Esophagus squamous epithelium (tissue), 5 donors: ENCODE results near the gene RNF225. TPM values are rescaled to one million over a fixed set of nuclear protein-coding genes. Genes with fewer than 3 reads are reported as not detected.
A peak's percentile ranks its signal among the peaks of the same experiment; 100 is the strongest.

Source experiments
- DNase-seq: peaks from one replicate; lab custom pipeline; 2025; lab: John Stamatoyannopoulos, UW
- H3K27ac ChIP-seq, 4 donors: fragments of 200-600 bp; sonication (generic); one replicate each; pipeline ENCODE4 v1.5.1; 2016 to 2019; ENCODE audit warnings: mild to moderate bottlenecking in 1 of 4
- H3K27me3 ChIP-seq, 4 donors: fragments of 200-600 bp; sonication (generic); 1 replicate in 3 of 4; 2 replicates in 1 of 4; pipeline versions ENCODE4 v1.5.1 to v1.6.0; 2017 to 2021; ENCODE audit warnings: antibody characterized with exemption in 1 of 4
- H3K36me3 ChIP-seq, 3 donors: fragments of 200-600 bp; sonication (generic); one replicate each; pipeline ENCODE4 v1.5.1; 2016 to 2019
- H3K4me1 ChIP-seq, 3 donors: fragments of 200-600 bp; sonication (generic); one replicate each; pipeline ENCODE4 v1.5.1; 2017 to 2019
- H3K4me3 ChIP-seq, 4 donors: fragments of 200-600 bp; sonication (generic); 1 replicate in 3 of 4; 2 replicates in 1 of 4; pipeline ENCODE4 v1.5.1; 2016 to 2019; ENCODE audit warnings: mild to moderate bottlenecking in 2 of 4, moderate library complexity in 1 of 4
- H3K9me3 ChIP-seq, 3 donors: fragments of 200-600 bp; sonication (generic); one replicate each; pipeline ENCODE4 v1.5.1; 2016 to 2019
- POLR2A ChIP-seq, 4 donors: fragments of 450-650 bp; IDR thresholded peaks; one replicate each; pipeline ENCODE4 v1.6.1; 2017; ENCODE audit warnings: antibody characterized with exemption in 4 of 4, mild to moderate bottlenecking in 4 of 4, moderate library complexity in 3 of 4
- WGBS, 2 donors: methylation state at CpG; one replicate each; pipeline ENCODE4 v1.1.5; 2018; 5-methylcytosine and 5-hydroxymethylcytosine counted together
- intact Hi-C: fragments of 100-400 bp; cut with DNase I; formaldehyde crosslinking; loops from one replicate; pipeline ENCODE4 v1.15.0; 2022
- total RNA-seq, 4 donors: library from RNA; depleted of rRNA; stranded (reverse); fragments of >200 nt; gene quantifications; one replicate each; pipeline ENCODE4 v1.1.0, GENCODE V29; 2016
- TF ChIP-seq, protein P1 (sequence below), 6 experiments: fragments of 450-650 bp in 4 of 6; fragments of 200-600 bp in 2 of 6; sonication (generic) in 2 of 6; IDR thresholded peaks; one replicate each; pipeline ENCODE4 v1.5.1; 2016 to 2019; ENCODE audit warnings: antibody characterized with exemption in 6 of 6, mild to moderate bottlenecking in 4 of 6, moderate library complexity in 4 of 6
- donor health status: DM: yes; HTN: yes; CAD: no.

Gene RNF225
- total RNA-seq, 4 donors from 2014 or later = 5.0 to 30.5 (median 15.7) TPM

DNA sequence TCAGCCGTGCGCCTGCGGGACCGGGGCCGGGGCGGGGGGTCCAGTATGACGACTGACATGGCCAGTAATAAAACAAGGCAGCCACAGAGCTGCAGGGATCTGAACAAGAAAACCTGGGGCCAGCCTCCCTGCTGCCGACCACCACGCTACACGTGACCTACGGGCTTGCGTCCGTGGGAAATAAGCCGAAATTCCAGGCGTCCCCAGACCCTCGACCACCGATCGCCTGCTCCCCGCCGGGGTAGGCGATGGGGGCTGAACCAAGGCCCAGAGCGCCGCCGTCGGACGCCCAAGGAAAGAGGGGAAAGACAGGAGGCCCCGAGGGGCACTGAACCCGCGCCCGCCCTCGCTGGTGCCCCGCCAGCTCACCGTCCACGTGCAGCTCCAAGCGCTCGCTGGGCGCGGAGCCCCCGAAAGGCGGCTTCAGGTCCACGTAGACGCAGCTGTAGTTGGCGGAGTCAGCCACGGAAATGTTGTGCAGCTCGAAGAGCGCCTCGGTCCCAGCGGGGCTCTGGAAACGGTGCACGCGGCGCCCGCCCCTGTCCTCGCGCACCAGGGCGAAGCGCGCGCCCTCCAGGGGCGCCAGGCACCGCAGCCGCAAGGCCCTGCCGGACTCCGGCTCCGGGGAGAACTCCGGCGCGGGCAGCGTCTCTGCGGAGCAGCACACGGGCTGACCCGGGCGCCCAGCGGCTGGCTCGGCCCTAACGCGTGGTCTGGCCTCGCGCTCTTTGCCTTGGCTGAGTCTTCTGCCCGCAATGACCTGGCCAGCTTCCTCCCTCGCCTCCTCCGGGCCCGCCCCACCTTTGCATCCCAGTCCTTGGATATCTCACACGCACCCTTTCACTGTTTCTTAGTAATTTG, 45.2 kb upstream of the RNF225 start:
- H3K4me1 ChIP-seq = peaks cover 9 to 52% (median 18%) of the 10 kb centered on the region in 3 donors
- peak overlapping the region in 1 of 4 donors; percentile 22 for H3K4me3 ChIP-seq
- no peak for DNase-seq
- peaks cover 0 to 6% (median 0%) of the 10 kb centered on the region in 3 donors for H3K36me3 ChIP-seq
- H3K9me3 ChIP-seq = no peaks in the 10 kb centered on the region
- WGBS, 2 donors = 52 to 73% methylated on average over 18 to 40 of the region's 84 CpGs
- no peak overlapping the region for H3K27ac ChIP-seq
- peaks cover 0 to 63% (median 0%) of the 10 kb centered on the region in 4 donors for H3K27me3 ChIP-seq
- TF ChIP-seq, protein P1, sequence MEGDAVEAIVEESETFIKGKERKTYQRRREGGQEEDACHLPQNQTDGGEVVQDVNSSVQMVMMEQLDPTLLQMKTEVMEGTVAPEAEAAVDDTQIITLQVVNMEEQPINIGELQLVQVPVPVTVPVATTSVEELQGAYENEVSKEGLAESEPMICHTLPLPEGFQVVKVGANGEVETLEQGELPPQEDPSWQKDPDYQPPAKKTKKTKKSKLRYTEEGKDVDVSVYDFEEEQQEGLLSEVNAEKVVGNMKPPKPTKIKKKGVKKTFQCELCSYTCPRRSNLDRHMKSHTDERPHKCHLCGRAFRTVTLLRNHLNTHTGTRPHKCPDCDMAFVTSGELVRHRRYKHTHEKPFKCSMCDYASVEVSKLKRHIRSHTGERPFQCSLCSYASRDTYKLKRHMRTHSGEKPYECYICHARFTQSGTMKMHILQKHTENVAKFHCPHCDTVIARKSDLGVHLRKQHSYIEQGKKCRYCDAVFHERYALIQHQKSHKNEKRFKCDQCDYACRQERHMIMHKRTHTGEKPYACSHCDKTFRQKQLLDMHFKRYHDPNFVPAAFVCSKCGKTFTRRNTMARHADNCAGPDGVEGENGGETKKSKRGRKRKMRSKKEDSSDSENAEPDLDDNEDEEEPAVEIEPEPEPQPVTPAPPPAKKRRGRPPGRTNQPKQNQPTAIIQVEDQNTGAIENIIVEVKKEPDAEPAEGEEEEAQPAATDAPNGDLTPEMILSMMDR (IDR thresholded peaks at IDR 0.05) = no peak
- TF ChIP-seq POLR2A (IDR thresholded peaks at IDR 0.05) = no peak
- intact Hi-C loops = no loop called here

DNA sequence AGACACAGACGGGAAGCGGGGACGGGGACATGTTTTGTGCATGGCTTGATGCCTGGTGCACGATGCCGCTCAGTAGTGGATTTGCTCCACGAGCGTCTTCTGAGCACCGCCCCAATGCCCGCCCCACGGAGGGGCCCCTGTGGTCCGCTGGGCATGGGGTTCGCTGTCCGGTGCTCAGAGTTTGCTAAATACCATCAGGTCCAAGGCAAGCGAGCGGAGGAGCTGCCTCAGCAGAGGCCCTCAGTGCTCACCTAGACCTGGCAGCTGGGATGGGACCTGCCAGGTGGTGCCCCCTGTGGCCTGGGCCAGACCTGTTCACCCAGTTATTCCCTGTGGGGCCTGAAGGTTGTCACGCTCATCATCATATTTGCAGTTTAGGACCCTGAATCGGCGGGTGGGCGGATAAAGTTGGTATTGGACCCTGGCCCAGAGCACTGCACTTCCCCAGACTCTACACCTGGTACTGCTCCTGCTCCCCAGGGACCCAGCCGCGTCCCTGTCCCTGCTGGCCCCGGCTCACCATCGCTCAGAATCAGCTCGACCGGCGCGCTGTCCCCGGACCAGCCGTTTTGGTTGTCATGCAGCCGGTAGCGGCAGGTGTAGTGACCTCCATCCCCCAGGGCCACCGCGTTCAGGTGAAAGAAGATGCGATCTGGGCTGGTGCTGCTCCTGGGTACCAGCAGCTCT, 44.4 kb upstream of the RNF225 start:
- TF ChIP-seq POLR2A (IDR thresholded peaks at IDR 0.05) = no peak
- TF ChIP-seq, protein P1 (IDR thresholded peaks at IDR 0.05) = no peak
- intact Hi-C loops = no loop called here
- DNase-seq = no peak
- Histone ChIP-seq H3K27me3 (peaks cover 0 to 63% (median 0%) of the 10 kb centered on the region in 4 donors), H3K4me3 (no peak overlapping the region), H3K27ac (no peak overlapping the region), H3K4me1 (peaks cover 9 to 55% (median 18%) of the 10 kb centered on the region in 3 donors), H3K9me3 (no peaks in the 10 kb centered on the region), H3K36me3 (peaks cover 0 to 6% (median 0%) of the 10 kb centered on the region in 3 donors)
- WGBS, 2 donors = 81 to 89% methylated on average over 14 to 25 of the region's 34 CpGs

DNA sequence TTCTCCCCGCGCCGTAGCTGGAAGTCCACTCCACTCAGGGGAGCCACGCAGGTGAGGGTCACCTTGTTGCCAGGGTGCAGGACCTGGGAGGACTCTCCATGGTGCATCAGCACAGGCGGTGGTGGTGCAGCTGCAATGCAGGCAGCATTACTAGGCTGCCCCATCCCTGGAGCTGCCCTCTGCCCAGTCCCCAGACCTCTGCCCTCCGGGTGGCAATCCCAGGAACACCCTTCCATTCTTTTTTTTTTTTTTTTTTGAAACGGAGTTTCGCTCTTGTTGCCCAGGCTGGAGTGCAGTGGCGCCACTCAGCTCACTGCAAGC, 43.9 kb upstream of the RNF225 start:
- Histone ChIP-seq H3K9me3 (peaks cover 0 to 2% (median 0%) of the 10 kb centered on the region in 3 donors), H3K4me3 (no peak overlapping the region), H3K27me3 (peaks cover 0 to 64% (median 0%) of the 10 kb centered on the region in 4 donors), H3K36me3 (peaks cover 0 to 6% (median 0%) of the 10 kb centered on the region in 3 donors), H3K27ac (no peak overlapping the region), H3K4me1 (peaks cover 9 to 55% (median 21%) of the 10 kb centered on the region in 3 donors)
- intact Hi-C loops = no loop called here
- DNase-seq = no peak
- TF ChIP-seq, protein P1 (IDR thresholded peaks at IDR 0.05) = no peak
- TF ChIP-seq POLR2A (IDR thresholded peaks at IDR 0.05) = no peak
- 80 to 89% methylated on average over 2 to 4 of the region's 9 CpGs for WGBS, 2 donors

DNA sequence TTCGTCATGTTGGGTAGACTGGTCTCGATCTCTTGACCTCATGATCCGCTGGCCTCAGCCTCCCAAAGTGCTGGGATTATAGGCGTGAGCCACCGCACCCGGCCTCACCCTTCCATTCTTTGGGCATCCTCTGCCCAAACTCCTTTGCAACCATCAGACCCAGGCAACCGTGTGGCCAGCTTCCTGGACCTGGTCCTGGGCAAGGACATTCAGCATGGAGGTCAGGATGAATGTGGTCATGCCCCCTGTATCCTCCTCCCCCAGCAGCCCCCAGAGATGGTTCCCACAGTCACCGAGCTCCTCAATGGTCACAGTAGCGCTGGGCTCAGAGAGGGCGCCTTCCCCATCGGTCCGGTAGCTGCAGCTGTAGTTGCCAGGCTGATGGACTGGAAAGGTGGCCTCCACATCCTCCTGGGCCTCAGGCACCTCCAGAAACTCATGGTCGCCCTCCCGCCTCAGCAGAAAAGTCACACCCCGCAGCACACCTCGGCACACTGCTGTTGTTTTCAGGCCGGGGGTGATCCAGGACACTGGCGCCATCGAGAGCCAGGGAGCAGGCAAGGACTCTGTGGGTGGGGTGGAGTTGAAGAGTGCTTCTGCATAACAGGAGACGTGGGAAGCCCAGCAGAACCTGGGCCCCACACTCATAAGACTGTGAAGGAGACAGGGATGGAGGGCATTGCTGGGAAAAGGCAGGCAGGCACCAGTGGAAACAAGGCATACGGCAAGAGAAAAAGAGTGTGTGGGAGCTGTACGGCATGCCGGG, 43.3 kb upstream of the RNF225 start:
- peaks cover 0 to 9% (median 0%) of the 10 kb centered on the region in 3 donors for H3K9me3 ChIP-seq
- no peak overlapping the region for H3K27ac ChIP-seq
- peaks cover 0 to 64% (median 0%) of the 10 kb centered on the region in 4 donors for H3K27me3 ChIP-seq
- H3K4me3 ChIP-seq = no peak overlapping the region
- H3K36me3 ChIP-seq = peaks cover 0 to 6% (median 0%) of the 10 kb centered on the region in 3 donors
- WGBS, 2 donors = 64 to 86% methylated on average over 8 to 10 of the region's 23 CpGs
- DNase-seq = no peak
- TF ChIP-seq, protein P1 (IDR thresholded peaks at IDR 0.05) = no peak
- TF ChIP-seq POLR2A (IDR thresholded peaks at IDR 0.05) = no peak
- H3K4me1 ChIP-seq = peaks cover 10 to 55% (median 25%) of the 10 kb centered on the region in 3 donors
- intact Hi-C loops = no loop called here
